K562 (cell line): ENCODE results near the gene FAM171A1. TPM values are rescaled to one million over a fixed set of nuclear protein-coding genes. Genes with fewer than 3 reads are reported as not detected.

Experiments used
- ATF3 ChIP-seq, 2 experiments: fragments of 450-650 bp in 1 of 2; sonication (generic) in 1 of 2; formaldehyde crosslinking in 1 of 2; IDR thresholded peaks in 1 of 2; conservative IDR thresholded peaks in 1 of 2; 2 replicates each; pipeline versions ENCODE4 v1.6.1 to v1.8.1; 2016 to 2023; ENCODE audit warnings: mild to moderate bottlenecking in 2 of 2, moderate library complexity in 2 of 2, inconsistent platforms in 1 of 2, missing genetic modification reagents in 1 of 2
- ATF7 ChIP-seq: fragments of 450-650 bp; IDR thresholded peaks from 2 replicates; pipeline ENCODE4 v1.7.1; 2014; ENCODE audit warnings: mild to moderate bottlenecking, moderate library complexity
- BCOR ChIP-seq: fragments of 450-650 bp; IDR thresholded peaks from 2 replicates; pipeline ENCODE4 v1.6.1; 2016
- BDP1 ChIP-seq: IDR thresholded peaks from 3 replicates; pipeline ENCODE4 v1.6.1; 2011; ENCODE audit not compliant: insufficient read length, insufficient read depth
- CREB1 ChIP-seq, 2 experiments: sonication (generic) in 1 of 2; formaldehyde crosslinking in 1 of 2; IDR thresholded peaks; 2 replicates each; pipeline versions ENCODE4 v1.6.1 to v1.8.0; 2012 to 2022; ENCODE audit warnings: inconsistent platforms in 1 of 2, mild to moderate bottlenecking in 1 of 2, missing genetic modification reagents in 1 of 2, moderate library complexity in 1 of 2
- L3MBTL2 ChIP-seq: fragments of 450-650 bp; IDR thresholded peaks from 2 replicates; pipeline ENCODE4 v1.6.1; 2016; ENCODE audit warnings: mild to moderate bottlenecking, moderate library complexity
- NBN ChIP-seq: fragments of 450-650 bp; IDR thresholded peaks from 2 replicates; pipeline ENCODE4 v1.6.1; 2016; ENCODE audit warnings: low read depth, mild to moderate bottlenecking
- RBM17 ChIP-seq: fragments of 200-400 bp; formaldehyde crosslinking; IDR thresholded peaks from 2 replicates; pipeline ENCODE4 v1.6.1; 2017; ENCODE audit warnings: low read depth, mild to moderate bottlenecking, low read length, borderline replicate concordance
- TFAM ChIP-seq: fragments of 250-450 bp; sonication (Bioruptor Pico); conservative IDR thresholded peaks from 2 replicates; pipeline ENCODE4 v1.5.0; 2021; ENCODE audit warnings: mild to moderate bottlenecking, moderate library complexity
- USF2 ChIP-seq: sonication (generic); formaldehyde crosslinking; IDR thresholded peaks from 2 replicates; pipeline ENCODE4 v1.5.0; 2020; ENCODE audit warnings: missing genetic modification reagents
- ZNF586 ChIP-seq: fragments of 450-650 bp; formaldehyde crosslinking; conservative IDR thresholded peaks from 2 replicates; pipeline ENCODE4 v1.4.0; 2020; ENCODE audit warnings: mild to moderate bottlenecking, moderate library complexity
- ZNF668 ChIP-seq: fragments of 250-450 bp; sonication (Bioruptor Pico); IDR thresholded peaks from 2 replicates; pipeline ENCODE4 v1.8.0; 2022; ENCODE audit warnings: mild to moderate bottlenecking, inconsistent platforms
- polyA plus RNA-seq, 8 experiments: library from polyadenylated mRNA; depleted of rRNA in 4 of 8; stranded (reverse) in 5 of 8; unstranded in 3 of 8; fragments of >200 nt; fragmentation: Nextera tagmentation in 2 of 8; fragmentation: Illumina TruSeq in 1 of 8; extraction: Ambion mirVana in 2 of 8; extraction: Trizol in 1 of 8; gene quantifications; 2 replicates each; pipeline versions ENCODE4 v1.2.1 to v1.2.3, GENCODE V29; 2011 to 2014; ENCODE audit warnings: inconsistent platforms in 1 of 8, missing spikeins in 1 of 8
- total RNA-seq, 7 experiments: library from RNA; depleted of rRNA in 6 of 7; stranded (reverse); fragments of >200 nt in 6 of 7; fragmentation: Illumina TruSeq in 2 of 7; extraction: Trizol in 2 of 7; gene quantifications; 2 replicates each; pipeline versions ENCODE4 v1.2.1 to v1.2.3, GENCODE V29; 2011 to 2021; ENCODE audit warnings: low replicate concordance in 1 of 7
- TF ChIP-seq, protein P1 (sequence below): fragments of 250-450 bp; sonication (Bioruptor Pico); IDR thresholded peaks from 2 replicates; pipeline ENCODE4 v1.8.0; 2022; ENCODE audit warnings: inconsistent platforms

Gene FAM171A1
- total and polyA plus RNA-seq, 9 of the 15 experiments (the other 6 are each of a cell fraction or from before 2014, with no cell fraction given): 0.51 to 8.2 (median 4.8) TPM

- TF ChIP-seq BDP1: no peak
- no peak for TF ChIP-seq ZNF586 (CRISPR knock-in tag)
- TF ChIP-seq ATF3 (IDR thresholded peaks at IDR 0.05): peak; percentile 73
- TF ChIP-seq ATF3 (CRISPR knock-in tag; conservative IDR thresholded peaks at IDR 0.05): no peak
- TF ChIP-seq, protein P1, sequence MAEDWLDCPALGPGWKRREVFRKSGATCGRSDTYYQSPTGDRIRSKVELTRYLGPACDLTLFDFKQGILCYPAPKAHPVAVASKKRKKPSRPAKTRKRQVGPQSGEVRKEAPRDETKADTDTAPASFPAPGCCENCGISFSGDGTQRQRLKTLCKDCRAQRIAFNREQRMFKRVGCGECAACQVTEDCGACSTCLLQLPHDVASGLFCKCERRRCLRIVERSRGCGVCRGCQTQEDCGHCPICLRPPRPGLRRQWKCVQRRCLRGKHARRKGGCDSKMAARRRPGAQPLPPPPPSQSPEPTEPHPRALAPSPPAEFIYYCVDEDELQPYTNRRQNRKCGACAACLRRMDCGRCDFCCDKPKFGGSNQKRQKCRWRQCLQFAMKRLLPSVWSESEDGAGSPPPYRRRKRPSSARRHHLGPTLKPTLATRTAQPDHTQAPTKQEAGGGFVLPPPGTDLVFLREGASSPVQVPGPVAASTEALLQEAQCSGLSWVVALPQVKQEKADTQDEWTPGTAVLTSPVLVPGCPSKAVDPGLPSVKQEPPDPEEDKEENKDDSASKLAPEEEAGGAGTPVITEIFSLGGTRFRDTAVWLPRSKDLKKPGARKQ (CRISPR knock-in tag): no peak
- no peak for TF ChIP-seq ZNF668 (CRISPR knock-in tag)
- no peak for TF ChIP-seq RBM17
- peak; percentile 62 for TF ChIP-seq L3MBTL2
- TF ChIP-seq BCOR: no peak
- no peak for TF ChIP-seq TFAM (CRISPR knock-in tag)
- no peak for TF ChIP-seq NBN
- TF ChIP-seq ATF7: peak; percentile 84; the same call in 1 of the 2 replicates
- TF ChIP-seq USF2 (CRISPR knock-in tag): peak; percentile 49; the same call in 1 of the 2 replicates
- peak; percentile 60; the same call in 1 of the 2 replicates for TF ChIP-seq CREB1 (IDR thresholded peaks at IDR 0.05)
- TF ChIP-seq CREB1 (CRISPR knock-in tag; IDR thresholded peaks at IDR 0.05): peak; percentile 80
Measured at GRCh38 chr10:15196021-15196834, 174.9 kb downstream of the FAM171A1 start (continued).
